Stomach smooth muscle (tissue), 2 donors: ENCODE measurements around the gene APPBP2.

Source experiments
- H3K27ac ChIP-seq: one replicate; pipeline ENCODE4 v1.7.0; 2013; ENCODE audit warnings: mild to moderate bottlenecking, low read length, inconsistent platforms
- H3K27me3 ChIP-seq, 2 donors: one replicate each; pipeline ENCODE4 v1.7.0; 2013; ENCODE audit warnings: low read length in 2 of 2; ENCODE audit not compliant: insufficient read depth in 2 of 2, control insufficient read depth in 1 of 2
- H3K36me3 ChIP-seq, 2 donors: one replicate each; pipeline ENCODE4 v1.7.0; 2013; ENCODE audit warnings: low read length in 2 of 2; ENCODE audit not compliant: control insufficient read depth in 2 of 2, insufficient read depth in 2 of 2
- H3K4me1 ChIP-seq: one replicate; pipeline ENCODE4 v1.7.0; 2013; ENCODE audit warnings: low read length; ENCODE audit not compliant: control insufficient read depth, insufficient read depth
- H3K4me3 ChIP-seq, 2 donors: one replicate each; pipeline ENCODE4 v1.7.0; 2013; ENCODE audit warnings: low read length in 2 of 2
- H3K9ac ChIP-seq, 2 donors: one replicate each; pipeline ENCODE4 v1.7.0; 2013; ENCODE audit warnings: low read length in 2 of 2, mild to moderate bottlenecking in 1 of 2
- H3K9me3 ChIP-seq, 2 donors: one replicate each; pipeline ENCODE4 v1.7.0; 2013; ENCODE audit warnings: low read length in 2 of 2; ENCODE audit not compliant: control insufficient read depth in 2 of 2
- donor health status: healthy.
- donor health status: Pancreatic carcinoma.

The APPBP2 gene

GRCh38 chr17:60463157-60463835 is 62.7 kb downstream of the APPBP2 start:
- Histone ChIP-seq H3K36me3 (peaks cover 25 to 32% of the 10 kb centered on the region in 2 donors), H3K9me3 (no peaks in the 10 kb centered on the region), H3K9ac (no peak overlapping the region), H3K4me1 (peaks cover 4% of the 10 kb centered on the region), H3K27ac (no peak overlapping the region), H3K27me3 (no peaks in the 10 kb centered on the region), H3K4me3 (no peak overlapping the region)

- peaks cover 29 to 40% of the 10 kb centered on the region in 2 donors for H3K36me3 ChIP-seq
- no peak overlapping the region for H3K27ac ChIP-seq
- H3K9ac ChIP-seq, result no peak overlapping the region
- H3K27me3 ChIP-seq, result no peaks in the 10 kb centered on the region
- H3K4me1 ChIP-seq, result peaks cover 4% of the 10 kb centered on the region
- no peak overlapping the region for H3K4me3 ChIP-seq
- H3K9me3 ChIP-seq, result no peaks in the 10 kb centered on the region
These were observed 64.5 kb downstream of the APPBP2 start for GRCh38 chr17:60461584-60461983.

GRCh38 chr17:60457148-60457547 is 68.9 kb downstream of the APPBP2 start:
- no peak overlapping the region for H3K4me3 ChIP-seq
- H3K4me1 ChIP-seq, result no peaks in the 10 kb centered on the region
- no peak overlapping the region for H3K27ac ChIP-seq
- peaks cover 35 to 40% of the 10 kb centered on the region in 2 donors for H3K36me3 ChIP-seq
- H3K9me3 ChIP-seq, result no peaks in the 10 kb centered on the region
- H3K9ac ChIP-seq, result no peak overlapping the region
- H3K27me3 ChIP-seq, result no peaks in the 10 kb centered on the region

- Histone ChIP-seq H3K36me3 (peaks cover 28 to 44% of the 10 kb centered on the region in 2 donors), H3K9ac (no peak overlapping the region)
These were observed 70.7 kb downstream of the APPBP2 start for GRCh38 chr17:60455378-60455777.

GRCh38 chr17:60451965-60452364 is 74.1 kb downstream of the APPBP2 start:
- Histone ChIP-seq H3K9me3 (no peaks in the 10 kb centered on the region), H3K4me3 (no peak overlapping the region), H3K27ac (no peak overlapping the region), H3K27me3 (no peaks in the 10 kb centered on the region), H3K36me3 (peaks cover 26 to 34% of the 10 kb centered on the region in 2 donors), H3K4me1 (no peaks in the 10 kb centered on the region), H3K9ac (no peak overlapping the region)

More at GRCh38 chr17:60455378-60455777, 70.7 kb downstream of the APPBP2 start:
- no peaks in the 10 kb centered on the region for H3K27me3 ChIP-seq
- H3K4me3 ChIP-seq, result no peak overlapping the region
- no peaks in the 10 kb centered on the region for H3K4me1 ChIP-seq
- no peak overlapping the region for H3K27ac ChIP-seq
- H3K9me3 ChIP-seq, result no peaks in the 10 kb centered on the region

- no peak overlapping the region for H3K9ac ChIP-seq
- H3K4me1 ChIP-seq, result no peaks in the 10 kb centered on the region
- H3K27ac ChIP-seq, result no peak overlapping the region
- H3K4me3 ChIP-seq, result no peak overlapping the region
- H3K27me3 ChIP-seq, result no peaks in the 10 kb centered on the region
- peaks cover 26 to 37% of the 10 kb centered on the region in 2 donors for H3K36me3 ChIP-seq
- no peaks in the 10 kb centered on the region for H3K9me3 ChIP-seq
These were observed 75.0 kb downstream of the APPBP2 start for GRCh38 chr17:60451071-60451470.

- Histone ChIP-seq H3K9me3 (no peaks in the 10 kb centered on the region), H3K36me3 (peaks cover 14 to 26% of the 10 kb centered on the region in 2 donors), H3K4me1 (no peaks in the 10 kb centered on the region), H3K9ac (no peak overlapping the region), H3K4me3 (no peak overlapping the region), H3K27ac (no peak overlapping the region), H3K27me3 (no peaks in the 10 kb centered on the region)
These were observed 78.7 kb downstream of the APPBP2 start for GRCh38 chr17:60447375-60447774.

- Histone ChIP-seq H3K4me1 (peaks cover 5% of the 10 kb centered on the region), H3K36me3 (peaks cover 11 to 17% of the 10 kb centered on the region in 2 donors), H3K9ac (no peak overlapping the region), H3K27ac (no peak overlapping the region), H3K27me3 (no peaks in the 10 kb centered on the region), H3K9me3 (no peaks in the 10 kb centered on the region), H3K4me3 (no peak overlapping the region)
These were observed 80.9 kb downstream of the APPBP2 start for GRCh38 chr17:60445144-60445543.

- Histone ChIP-seq H3K27ac (no peak overlapping the region), H3K36me3 (peaks cover 9 to 17% of the 10 kb centered on the region in 2 donors), H3K9me3 (no peaks in the 10 kb centered on the region), H3K27me3 (no peaks in the 10 kb centered on the region), H3K4me1 (peaks cover 5% of the 10 kb centered on the region), H3K4me3 (no peak overlapping the region), H3K9ac (no peak overlapping the region)
These were observed 82.3 kb downstream of the APPBP2 start for GRCh38 chr17:60443713-60444112.

GRCh38 chr17:60442271-60443173 is 83.5 kb downstream of the APPBP2 start:
- H3K9me3 ChIP-seq, result no peaks in the 10 kb centered on the region
- H3K4me1 ChIP-seq, result peaks cover 5% of the 10 kb centered on the region
- H3K9ac ChIP-seq, result no peak overlapping the region
- no peak overlapping the region for H3K4me3 ChIP-seq
- no peak overlapping the region for H3K27ac ChIP-seq
- H3K27me3 ChIP-seq, result no peaks in the 10 kb centered on the region
- H3K36me3 ChIP-seq, result peaks cover 5 to 15% of the 10 kb centered on the region in 2 donors
